LNCAP (cell line): ENCODE results near the gene BANP.

Experiments used
- CTCF ChIP-seq: fragments of 450-650 bp; IDR thresholded peaks from 2 replicates; pipeline ENCODE4 v1.5.1; 2017; ENCODE audit warnings: mild to moderate bottlenecking

Gene BANP

DNA sequence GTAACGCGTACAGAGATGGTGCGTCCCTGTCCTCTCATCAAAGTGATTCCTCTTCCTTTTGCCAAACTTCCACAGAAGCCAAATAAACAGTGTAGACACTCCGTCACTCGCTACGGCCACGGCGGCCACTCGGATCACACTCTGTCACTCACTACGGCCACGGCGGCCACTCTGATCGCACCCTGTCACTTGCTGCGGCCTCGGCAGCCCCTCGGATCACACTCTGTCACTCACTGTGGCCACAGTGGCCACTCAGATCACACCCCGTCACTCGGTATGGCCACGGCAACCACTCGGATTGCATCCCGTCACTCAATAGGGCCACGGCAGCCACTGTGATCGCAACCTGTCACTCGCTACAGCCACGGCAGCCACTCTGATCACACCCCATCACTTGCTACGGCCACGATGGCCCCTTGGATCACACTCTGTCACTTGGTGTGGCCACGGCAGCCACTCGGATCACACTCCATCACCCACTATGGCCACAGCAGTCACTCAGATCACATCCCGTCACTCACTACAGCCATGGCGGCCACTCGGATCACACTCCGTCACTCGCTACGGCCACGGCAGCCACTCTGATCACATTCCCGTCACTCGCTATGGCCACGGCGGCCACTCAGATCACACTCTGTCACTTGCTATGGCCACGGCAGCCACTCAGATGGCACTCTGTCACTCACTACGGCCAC lies 170.8 kb downstream of the BANP start:
- no peak for TF ChIP-seq CTCF
